CD4-positive, alpha-beta T cell (primary cell): ENCODE results near the gene HLF. TPM values are rescaled to one million over a fixed set of nuclear protein-coding genes. Genes with fewer than 3 reads are reported as not detected.

Experiments used
- ATAC-seq: fragments of 200-7000 bp; cut with Tn5 transposase; one replicate; pipeline ENCODE4 v1.10.0; 2022; ENCODE audit warnings: mild to moderate bottlenecking; ENCODE audit not compliant: poor library complexity
- CTCF ChIA-PET: fragments of 350-600 bp; sonication (Branson Sonifier 250); formaldehyde crosslinking; loops from one replicate; lab custom pipeline; 2021; ENCODE audit warnings: antibody characterized with exemption, inconsistent platforms; lab: Charles Lee
- POLR2A ChIA-PET: fragments of 350-600 bp; sonication (Branson Sonifier 250); formaldehyde crosslinking; loops from one replicate; lab custom pipeline; 2021; ENCODE audit warnings: antibody characterized with exemption, inconsistent platforms; lab: Charles Lee
- DNase-seq, 14 experiments: peaks; one replicate each; pipeline ENCODE4 v3.0.0-alpha.2; 2013 to 2020; ENCODE audit warnings: mixed read lengths in 2 of 14
- H3K27ac ChIP-seq, 2 donors: one replicate each; pipeline versions ENCODE4 v1.5.1 to v1.7.0; 2013; ENCODE audit warnings: low read length in 2 of 2, low read depth in 1 of 2, mild to moderate bottlenecking in 1 of 2
- H3K27me3 ChIP-seq, 2 experiments: 1 replicate in 1 of 2; 2 replicates in 1 of 2; pipeline versions ENCODE4 v1.6.1 to v1.7.0; 2013; ENCODE audit warnings: low read length in 2 of 2, control low read depth in 1 of 2, mild to moderate bottlenecking in 1 of 2, moderate library complexity in 1 of 2; ENCODE audit not compliant: insufficient read depth in 2 of 2, control insufficient read depth in 1 of 2
- H3K36me3 ChIP-seq: one replicate; pipeline ENCODE4 v1.6.1; 2013; ENCODE audit warnings: low read length, control low read depth; ENCODE audit not compliant: insufficient read depth
- H3K4me1 ChIP-seq: one replicate; pipeline ENCODE4 v1.6.1; 2013; ENCODE audit warnings: low read length, control low read depth; ENCODE audit not compliant: insufficient read depth
- H3K4me3 ChIP-seq: one replicate; pipeline ENCODE4 v1.5.1; 2013; ENCODE audit warnings: mild to moderate bottlenecking, low read length, moderate library complexity
- H3K9me3 ChIP-seq, 2 experiments: 1 replicate in 1 of 2; 2 replicates in 1 of 2; pipeline versions ENCODE4 v1.6.1 to v1.7.0; 2013; ENCODE audit warnings: low read length in 2 of 2, mild to moderate bottlenecking in 2 of 2, control low read depth in 1 of 2, moderate library complexity in 1 of 2; ENCODE audit not compliant: control insufficient read depth in 1 of 2, insufficient read depth in 1 of 2
- H3K27ac Mint-ChIP-seq: one replicate; pipeline ENCODE4 v1.8.0; 2020; ENCODE audit warnings: mixed read lengths
- H3K27me3 Mint-ChIP-seq: one replicate; pipeline ENCODE4 v1.8.0; 2021; ENCODE audit warnings: mixed read lengths
- H3K36me3 Mint-ChIP-seq: one replicate; pipeline ENCODE4 v1.8.0; 2021; ENCODE audit warnings: low read depth, mixed read lengths
- H3K4me1 Mint-ChIP-seq: one replicate; pipeline ENCODE4 v1.8.0; 2021; ENCODE audit warnings: low read depth, mixed read lengths
- H3K4me3 Mint-ChIP-seq: one replicate; pipeline ENCODE4 v1.8.0; 2020; ENCODE audit warnings: mild to moderate bottlenecking, mixed read lengths
- H3K9me3 Mint-ChIP-seq: one replicate; pipeline ENCODE4 v1.8.0; 2020; ENCODE audit warnings: mixed read lengths
- intact Hi-C, 2 experiments: fragments of 100-400 bp; cut with DNase I in 1 of 2; cut with micrococcal nuclease in 1 of 2; formaldehyde crosslinking; loops; one replicate each; pipeline versions ENCODE4 v1.15.1 to v1.9.0; 2023 to 2025; cut with DNase I, micrococcal nuclease
- total RNA-seq, 174 experiments: library from RNA in 2 of 174; stranded (reverse) in 2 of 174; gene quantifications; one replicate each; pipeline ENCODE4 v1.2.3 and lab custom pipeline; 2021 to 2026
- TF ChIP-seq, protein P1 (sequence below): fragments of 200-600 bp; IDR thresholded peaks from one replicate; pipeline ENCODE4 v1.8.0; 2022; ENCODE audit warnings: antibody characterized with exemption, mild to moderate bottlenecking

Gene HLF
- total RNA-seq, 2 experiments from 2014 or later: 4.3 to 4.9 TPM

DNA sequence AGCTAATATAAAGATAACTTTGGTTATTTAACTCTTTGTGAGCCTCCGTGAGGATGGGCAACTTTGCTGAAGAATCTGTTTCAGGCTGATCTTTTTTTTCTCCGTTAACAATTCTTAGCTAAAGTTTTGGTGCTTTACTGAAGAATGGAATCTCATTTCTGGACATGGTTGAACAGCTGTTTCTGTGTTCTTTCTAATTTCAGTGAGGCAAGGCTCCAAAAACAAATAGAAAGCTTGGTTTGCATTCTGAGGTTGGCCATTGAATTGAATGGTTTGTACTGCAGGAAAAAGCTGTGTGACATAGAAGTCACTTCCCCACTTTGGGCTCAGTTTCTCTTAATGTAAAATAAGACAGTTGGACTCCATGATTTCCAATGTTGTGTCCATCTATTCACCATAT lies 22.3 kb upstream of the HLF start:
- H3K9me3 Mint-ChIP-seq: no peaks in the 10 kb centered on the region
- H3K36me3 Mint-ChIP-seq: no peaks in the 10 kb centered on the region
- CTCF ChIA-PET: no interaction called here
- Histone ChIP-seq H3K4me3 (no peak overlapping the region), H3K27ac (no peak overlapping the region), H3K36me3 (no peaks in the 10 kb centered on the region), H3K27me3 (peaks cover 0 to 3% of the 10 kb centered on the region in 2 experiments), H3K9me3 (no peaks in the 10 kb centered on the region), H3K4me1 (peaks cover 14% of the 10 kb centered on the region)
- TF ChIP-seq, protein P1, sequence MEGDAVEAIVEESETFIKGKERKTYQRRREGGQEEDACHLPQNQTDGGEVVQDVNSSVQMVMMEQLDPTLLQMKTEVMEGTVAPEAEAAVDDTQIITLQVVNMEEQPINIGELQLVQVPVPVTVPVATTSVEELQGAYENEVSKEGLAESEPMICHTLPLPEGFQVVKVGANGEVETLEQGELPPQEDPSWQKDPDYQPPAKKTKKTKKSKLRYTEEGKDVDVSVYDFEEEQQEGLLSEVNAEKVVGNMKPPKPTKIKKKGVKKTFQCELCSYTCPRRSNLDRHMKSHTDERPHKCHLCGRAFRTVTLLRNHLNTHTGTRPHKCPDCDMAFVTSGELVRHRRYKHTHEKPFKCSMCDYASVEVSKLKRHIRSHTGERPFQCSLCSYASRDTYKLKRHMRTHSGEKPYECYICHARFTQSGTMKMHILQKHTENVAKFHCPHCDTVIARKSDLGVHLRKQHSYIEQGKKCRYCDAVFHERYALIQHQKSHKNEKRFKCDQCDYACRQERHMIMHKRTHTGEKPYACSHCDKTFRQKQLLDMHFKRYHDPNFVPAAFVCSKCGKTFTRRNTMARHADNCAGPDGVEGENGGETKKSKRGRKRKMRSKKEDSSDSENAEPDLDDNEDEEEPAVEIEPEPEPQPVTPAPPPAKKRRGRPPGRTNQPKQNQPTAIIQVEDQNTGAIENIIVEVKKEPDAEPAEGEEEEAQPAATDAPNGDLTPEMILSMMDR: no peak
- ATAC-seq (no peak), DNase-seq (no peak)
- intact Hi-C loops: no loop called here
- peaks cover 13% of the 10 kb centered on the region for H3K4me1 Mint-ChIP-seq
- H3K27me3 Mint-ChIP-seq: peaks cover 50% of the 10 kb centered on the region
- H3K27ac Mint-ChIP-seq: no peak overlapping the region
- POLR2A ChIA-PET: interaction anchor here (1.5 kb wide), 1 partner anchor 21 kb away, joined by 4 read pairs; no protein-coding TSS in a partner anchor
- no peak overlapping the region for H3K4me3 Mint-ChIP-seq

DNA sequence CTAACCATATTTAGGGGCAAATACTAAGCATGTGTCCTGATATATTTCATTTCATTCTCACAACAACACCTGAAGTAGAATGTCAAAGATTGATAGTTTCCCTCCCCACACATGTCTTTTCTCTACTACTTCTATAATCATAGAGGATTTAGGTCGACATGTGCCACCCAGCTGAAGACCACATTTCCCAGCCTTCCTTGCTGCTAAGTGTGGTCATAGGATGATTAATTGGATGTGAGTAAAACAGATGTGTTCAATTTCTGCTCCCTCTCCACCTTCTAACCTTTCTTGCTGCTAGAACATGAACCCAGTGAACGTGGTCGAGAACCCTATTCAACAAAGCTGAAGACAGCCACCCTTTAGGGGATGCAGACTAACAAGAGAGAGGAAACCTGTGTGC lies 18.8 kb upstream of the HLF start:
- no peak overlapping the region for H3K4me3 ChIP-seq
- H3K4me3 Mint-ChIP-seq: no peak overlapping the region
- no peaks in the 10 kb centered on the region for H3K4me1 Mint-ChIP-seq
- no peaks in the 10 kb centered on the region for H3K36me3 Mint-ChIP-seq
- DNase-seq (no peak), ATAC-seq (no peak)
- H3K9me3 ChIP-seq: no peaks in the 10 kb centered on the region
- TF ChIP-seq, protein P1: no peak
- no peaks in the 10 kb centered on the region for H3K4me1 ChIP-seq
- peaks cover 70% of the 10 kb centered on the region for H3K27me3 Mint-ChIP-seq
- ChIA-PET POLR2A (no interaction called here), CTCF (interaction anchor here (0.8 kb wide), 1 partner anchor 8 kb away, joined by 3 read pairs; no protein-coding TSS in a partner anchor)
- no peaks in the 10 kb centered on the region for H3K36me3 ChIP-seq
- intact Hi-C loops: no loop called here
- no peak overlapping the region for H3K27ac Mint-ChIP-seq
- no peaks in the 10 kb centered on the region for H3K9me3 Mint-ChIP-seq
- H3K27ac ChIP-seq: no peak overlapping the region
- peaks cover 0 to 3% of the 10 kb centered on the region in 2 experiments for H3K27me3 ChIP-seq

DNA sequence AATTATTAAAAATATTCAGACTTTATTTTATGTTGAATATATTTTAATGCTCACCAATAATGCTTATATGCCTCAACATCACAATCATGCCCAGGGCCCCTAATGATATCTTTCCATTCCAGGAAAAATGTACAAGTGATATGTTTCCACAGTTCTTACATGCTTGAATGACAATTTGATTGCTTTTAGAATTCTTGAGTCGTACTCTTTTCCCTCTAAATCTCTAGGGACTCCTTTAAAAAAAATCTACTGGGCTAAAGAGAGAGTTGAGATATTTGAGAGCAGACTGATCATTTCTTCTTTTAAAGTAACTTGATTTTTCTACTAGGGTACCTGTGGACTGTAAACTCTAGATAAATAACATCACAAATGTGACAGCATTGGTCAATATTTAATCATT lies 18.2 kb upstream of the HLF start:
- Histone ChIP-seq H3K27ac (no peak overlapping the region), H3K27me3 (peaks cover 0 to 3% of the 10 kb centered on the region in 2 experiments), H3K36me3 (no peaks in the 10 kb centered on the region), H3K4me3 (no peak overlapping the region), H3K4me1 (no peaks in the 10 kb centered on the region), H3K9me3 (no peaks in the 10 kb centered on the region)
- Mint-ChIP-seq H3K36me3 (no peaks in the 10 kb centered on the region), H3K9me3 (no peaks in the 10 kb centered on the region), H3K27ac (no peak overlapping the region), H3K4me3 (no peak overlapping the region), H3K4me1 (no peaks in the 10 kb centered on the region), H3K27me3 (peaks cover 75% of the 10 kb centered on the region)
- no peak for DNase-seq
- ATAC-seq: no peak
- ChIA-PET CTCF (interaction anchor here (0.8 kb wide), 1 partner anchor 8 kb away, joined by 3 read pairs; no protein-coding TSS in a partner anchor), POLR2A (no interaction called here)
- TF ChIP-seq, protein P1: no peak
- intact Hi-C loops: no loop called here
